Measurements from ENCODE around the gene LELP1. TPM values are rescaled to one million over a fixed set of nuclear protein-coding genes. Genes with fewer than 3 reads are reported as not detected.

The LELP1 gene
- total and polyA plus RNA-seq, 9 of the 15 experiments (the other 6 are each of a cell fraction or from before 2014, with no cell fraction given), result not detected

- TF ChIP-seq ELK1 (CRISPR knock-in tag; IDR thresholded peaks at IDR 0.05) (no peak), ARID3A (IDR thresholded peaks at IDR 0.05; ENCODE audit: borderline replicate concordance, low read depth, low read length) (no peak), ARHGAP35 (IDR thresholded peaks at IDR 0.05; ENCODE audit: partially characterized antibody) (no peak), RREB1 (CRISPR knock-in tag; IDR thresholded peaks at IDR 0.05) (no peak), GATAD2A (IDR thresholded peaks at IDR 0.05) (no peak), MTA1 (IDR thresholded peaks at IDR 0.05; ENCODE audit: borderline replicate concordance) (no peak), RBM39 (optimal IDR thresholded peaks at IDR 0.05; ENCODE audit: low read depth, low read length) (no peak)
Measured at GRCh38 chr1:153212201-153212600, 9.0 kb downstream of the LELP1 start (continued).
